ENCODE measurements around the gene SUPT4H1. TPM values are rescaled to one million over a fixed set of nuclear protein-coding genes. Genes with fewer than 3 reads are reported as not detected.

SUPT4H1 gene
- total RNA-seq, 1 donor from 2014 or later, result 55.2 TPM

DNA sequence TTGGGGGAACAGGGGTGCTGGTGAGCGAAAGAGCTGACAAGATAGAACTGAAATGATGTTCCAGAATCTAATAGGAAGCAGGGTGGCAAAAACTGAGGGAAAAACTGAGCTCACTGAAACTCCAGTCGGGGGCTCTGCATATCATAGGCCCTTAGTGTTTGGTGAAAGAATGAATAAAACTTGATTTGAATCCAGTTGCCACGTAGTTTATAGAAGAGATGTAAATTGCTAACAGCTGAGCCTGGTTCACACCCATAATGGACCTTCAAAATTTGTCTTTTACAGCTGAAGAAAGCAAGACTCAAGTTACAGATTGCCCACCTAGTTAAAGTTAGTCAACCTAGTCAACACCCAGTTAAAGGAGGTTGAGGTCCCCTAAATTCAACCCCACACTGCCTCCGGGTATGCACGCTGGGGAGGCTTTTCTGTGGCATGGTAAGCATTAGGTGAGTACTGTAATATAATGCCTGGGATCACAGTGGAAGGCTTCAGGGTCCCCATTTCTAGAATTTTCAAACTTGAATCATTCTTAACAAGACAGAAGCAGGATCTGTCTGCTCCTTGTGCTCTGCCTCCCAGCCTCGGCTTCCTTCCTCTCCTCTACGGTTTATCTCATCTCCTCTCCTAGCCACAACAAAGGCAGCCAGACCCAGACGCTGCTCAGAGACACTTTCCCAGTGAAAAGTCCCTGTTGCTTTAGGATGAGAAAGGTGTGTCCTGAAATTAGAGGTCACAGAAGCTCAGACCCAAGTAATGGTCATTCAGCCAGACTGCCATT lies 26.9 kb upstream of the SUPT4H1 start:
- Histone ChIP-seq H3K9me3 (replicated peaks) (no peaks in the 10 kb centered on the region), H3K4me1 (no peaks in the 10 kb centered on the region), H3K27ac (replicated peaks) (no peak overlapping the region), H3K36me3 (no peaks in the 10 kb centered on the region), H3K4me3 (no peak overlapping the region), H3K27me3 (ENCODE audit: low read depth) (no peaks in the 10 kb centered on the region)
- DNase-seq, result no peak
- intact Hi-C loops (cut with micrococcal nuclease), result no loop called here
- TF ChIP-seq, protein P1, sequence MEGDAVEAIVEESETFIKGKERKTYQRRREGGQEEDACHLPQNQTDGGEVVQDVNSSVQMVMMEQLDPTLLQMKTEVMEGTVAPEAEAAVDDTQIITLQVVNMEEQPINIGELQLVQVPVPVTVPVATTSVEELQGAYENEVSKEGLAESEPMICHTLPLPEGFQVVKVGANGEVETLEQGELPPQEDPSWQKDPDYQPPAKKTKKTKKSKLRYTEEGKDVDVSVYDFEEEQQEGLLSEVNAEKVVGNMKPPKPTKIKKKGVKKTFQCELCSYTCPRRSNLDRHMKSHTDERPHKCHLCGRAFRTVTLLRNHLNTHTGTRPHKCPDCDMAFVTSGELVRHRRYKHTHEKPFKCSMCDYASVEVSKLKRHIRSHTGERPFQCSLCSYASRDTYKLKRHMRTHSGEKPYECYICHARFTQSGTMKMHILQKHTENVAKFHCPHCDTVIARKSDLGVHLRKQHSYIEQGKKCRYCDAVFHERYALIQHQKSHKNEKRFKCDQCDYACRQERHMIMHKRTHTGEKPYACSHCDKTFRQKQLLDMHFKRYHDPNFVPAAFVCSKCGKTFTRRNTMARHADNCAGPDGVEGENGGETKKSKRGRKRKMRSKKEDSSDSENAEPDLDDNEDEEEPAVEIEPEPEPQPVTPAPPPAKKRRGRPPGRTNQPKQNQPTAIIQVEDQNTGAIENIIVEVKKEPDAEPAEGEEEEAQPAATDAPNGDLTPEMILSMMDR (IDR thresholded peaks at IDR 0.05; ENCODE audit: borderline replicate concordance), result no peak

DNA sequence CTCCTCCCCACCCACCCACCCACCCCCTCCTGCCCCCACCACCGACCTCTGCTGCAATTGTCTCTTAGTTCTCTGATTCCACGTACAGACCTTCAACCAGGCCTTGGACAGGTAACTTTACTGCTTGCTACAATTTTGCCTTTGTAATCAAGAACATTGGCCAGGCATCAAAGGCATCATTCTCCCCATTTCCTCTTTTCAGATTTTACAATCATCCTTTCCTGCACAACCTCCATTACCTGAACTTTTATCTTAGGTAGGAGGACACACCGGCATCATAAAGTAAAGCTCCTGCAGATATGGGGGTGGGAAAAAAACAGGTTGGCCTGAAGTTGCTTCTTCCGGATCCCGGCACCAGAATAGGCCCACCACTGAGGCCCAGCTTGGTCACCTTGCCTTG lies 25.7 kb upstream of the SUPT4H1 start:
- Histone ChIP-seq H3K36me3 (no peaks in the 10 kb centered on the region), H3K4me1 (no peaks in the 10 kb centered on the region), H3K9me3 (replicated peaks) (no peaks in the 10 kb centered on the region), H3K4me3 (no peak overlapping the region), H3K27me3 (ENCODE audit: low read depth) (no peaks in the 10 kb centered on the region), H3K27ac (replicated peaks) (no peak overlapping the region)
- TF ChIP-seq, protein P1 (IDR thresholded peaks at IDR 0.05; ENCODE audit: borderline replicate concordance), result no peak
- DNase-seq, result no peak
- intact Hi-C loops (cut with micrococcal nuclease), result no loop called here

DNA sequence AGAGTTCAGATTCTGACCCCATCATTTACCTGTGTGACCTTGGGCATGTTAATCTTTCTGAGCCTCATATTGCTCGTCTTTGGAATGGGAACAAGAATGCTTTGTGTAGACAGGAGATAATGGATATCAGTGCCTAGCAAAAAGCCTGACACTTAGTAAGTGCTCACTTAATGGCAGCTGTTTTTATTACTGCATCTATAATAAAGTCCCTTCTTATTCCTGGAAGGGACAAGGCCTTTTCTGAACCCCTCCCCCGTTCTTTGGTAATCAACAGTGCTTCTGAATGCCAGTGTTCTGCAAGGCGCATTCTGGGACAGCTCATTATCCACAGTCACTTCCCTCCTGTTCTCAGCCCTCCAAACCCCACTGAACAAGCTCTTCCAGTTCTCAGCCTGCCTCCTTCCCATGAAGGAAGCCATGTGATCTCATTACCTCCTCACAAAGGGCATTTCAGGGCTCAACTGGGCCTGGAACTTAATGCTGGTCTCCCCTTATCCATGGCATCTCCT lies 25.1 kb upstream of the SUPT4H1 start:
- TF ChIP-seq, protein P1 (IDR thresholded peaks at IDR 0.05; ENCODE audit: borderline replicate concordance), result no peak
- H3K36me3 ChIP-seq, result no peaks in the 10 kb centered on the region
- DNase-seq, result no peak
- no peaks in the 10 kb centered on the region for H3K4me1 ChIP-seq
- H3K27me3 ChIP-seq (ENCODE audit: low read depth), result no peaks in the 10 kb centered on the region
- no peaks in the 10 kb centered on the region for H3K9me3 ChIP-seq (replicated peaks)
- intact Hi-C loops (cut with micrococcal nuclease), result no loop called here
- H3K4me3 ChIP-seq, result no peak overlapping the region
- H3K27ac ChIP-seq (replicated peaks), result no peak overlapping the region

DNA sequence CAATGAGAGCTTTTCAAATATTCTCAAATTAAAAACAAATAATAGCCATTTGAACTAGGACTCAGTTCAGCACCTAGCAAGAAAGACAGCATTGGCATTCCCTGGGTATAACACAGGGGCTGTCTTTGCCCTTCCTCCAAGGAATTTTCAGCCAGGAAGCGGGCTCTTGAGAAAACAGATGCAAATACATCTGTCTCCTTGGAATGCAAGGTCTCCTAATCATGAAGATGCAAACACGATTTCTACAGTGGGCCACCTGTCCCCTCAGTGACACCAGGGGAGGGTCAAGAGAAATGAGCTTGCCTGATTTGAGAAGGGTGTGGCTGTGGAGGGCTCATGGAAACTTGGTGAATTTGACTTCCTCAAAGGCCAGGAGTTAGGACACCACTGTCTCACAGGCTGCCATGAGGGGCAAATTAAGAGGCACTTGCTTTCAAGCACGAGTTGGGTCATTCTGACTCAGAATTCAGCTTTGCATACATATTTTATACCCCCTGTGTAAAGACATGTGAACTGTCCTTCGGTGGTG lies 24.5 kb upstream of the SUPT4H1 start:
- intact Hi-C loops (cut with micrococcal nuclease), result no loop called here
- H3K4me3 ChIP-seq, result no peak overlapping the region
- H3K9me3 ChIP-seq (replicated peaks), result no peaks in the 10 kb centered on the region
- no peak overlapping the region for H3K27ac ChIP-seq (replicated peaks)
- TF ChIP-seq, protein P1 (IDR thresholded peaks at IDR 0.05; ENCODE audit: borderline replicate concordance), result no peak
- no peaks in the 10 kb centered on the region for H3K27me3 ChIP-seq (ENCODE audit: low read depth)
- H3K4me1 ChIP-seq, result no peaks in the 10 kb centered on the region
- no peaks in the 10 kb centered on the region for H3K36me3 ChIP-seq
- no peak for DNase-seq

DNA sequence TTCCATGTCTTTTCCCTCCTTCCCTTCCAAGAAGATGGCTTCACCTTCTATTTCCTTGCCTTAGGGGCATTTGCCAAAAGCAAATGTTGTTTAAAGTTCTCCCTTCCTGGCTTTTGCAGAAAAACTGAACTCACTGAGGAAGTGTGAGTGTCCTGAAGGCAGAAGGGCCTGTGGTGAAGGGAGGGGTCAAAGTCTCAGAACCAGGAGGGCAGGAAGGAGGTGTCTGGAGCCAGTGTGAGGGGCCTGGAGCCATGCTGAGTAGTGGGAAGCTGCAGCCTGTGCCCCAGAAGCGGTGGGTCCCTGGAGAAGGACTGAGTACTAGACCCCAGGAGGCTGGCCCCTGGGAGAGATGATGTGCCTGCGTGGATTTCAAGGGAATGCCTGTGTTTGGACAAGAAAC lies 23.8 kb upstream of the SUPT4H1 start:
- Histone ChIP-seq H3K36me3 (no peaks in the 10 kb centered on the region), H3K9me3 (replicated peaks) (no peaks in the 10 kb centered on the region), H3K4me3 (no peak overlapping the region), H3K27me3 (ENCODE audit: low read depth) (no peaks in the 10 kb centered on the region), H3K4me1 (no peaks in the 10 kb centered on the region), H3K27ac (replicated peaks) (no peak overlapping the region)
- intact Hi-C loops (cut with micrococcal nuclease), result no loop called here
- DNase-seq, result no peak
- TF ChIP-seq, protein P1 (IDR thresholded peaks at IDR 0.05; ENCODE audit: borderline replicate concordance), result no peak
